ENCODE measurements around the gene RPAP3. TPM values are rescaled to one million over a fixed set of nuclear protein-coding genes. Genes with fewer than 3 reads are reported as not detected.

The RPAP3 gene
- polyA plus RNA-seq, 1 experiment: 28.2 TPM

- DNase-seq (ENCODE audit: low read depth, low spot score): no peak
- Histone ChIP-seq H3K27ac (ENCODE audit: low read depth, low read length) (no peak overlapping the region), H3K9me3 (ENCODE audit: control insufficient read depth, insufficient read depth, low read length) (no peaks in the 10 kb centered on the region), H3K27me3 (ENCODE audit: control insufficient read depth, insufficient read depth, low read length) (peaks cover 26% of the 10 kb centered on the region), H3K4me3 (ENCODE audit: low read depth, low read length) (no peak overlapping the region)
- ChIA-PET POLR2A (no interaction called here), CTCF (interaction anchor here (0.7 kb wide), 1 partner anchor 18 kb away, joined by 3 read pairs; no protein-coding TSS in a partner anchor)
- no peak for TF ChIP-seq CTCF (IDR thresholded peaks at IDR 0.05; ENCODE audit: low read depth, low read length)
Measured at GRCh38 chr12:47748899-47749298, 43.1 kb upstream of the RPAP3 start.

- no peak for TF ChIP-seq CTCF (IDR thresholded peaks at IDR 0.05; ENCODE audit: low read depth, low read length)
- CTCF ChIA-PET: no interaction called here
- POLR2A ChIA-PET: interaction anchor here (0.6 kb wide), 1 partner anchor 693 kb away, joined by 3 read pairs; no protein-coding TSS in a partner anchor
Measured at GRCh38 chr12:47748507-47748828, 42.6 kb upstream of the RPAP3 start.

GRCh38 chr12:47747596-47748506 lies 42.0 kb upstream of the RPAP3 start:
- CTCF ChIA-PET: no interaction called here
- no peak for TF ChIP-seq CTCF (IDR thresholded peaks at IDR 0.05; ENCODE audit: low read depth, low read length)
- POLR2A ChIA-PET: interaction anchor here (0.6 kb wide), 1 partner anchor 693 kb away, joined by 3 read pairs; no protein-coding TSS in a partner anchor
- Histone ChIP-seq H3K27me3 (ENCODE audit: control insufficient read depth, insufficient read depth, low read length) (peaks cover 36% of the 10 kb centered on the region), H3K4me3 (ENCODE audit: low read depth, low read length) (no peak overlapping the region), H3K9me3 (ENCODE audit: control insufficient read depth, insufficient read depth, low read length) (no peaks in the 10 kb centered on the region), H3K27ac (ENCODE audit: low read depth, low read length) (no peak overlapping the region)
- DNase-seq (ENCODE audit: low read depth, low spot score): no peak

More at GRCh38 chr12:47748507-47748828, 42.6 kb upstream of the RPAP3 start:
- Histone ChIP-seq H3K9me3 (ENCODE audit: control insufficient read depth, insufficient read depth, low read length) (no peaks in the 10 kb centered on the region), H3K27me3 (ENCODE audit: control insufficient read depth, insufficient read depth, low read length) (peaks cover 30% of the 10 kb centered on the region), H3K27ac (ENCODE audit: low read depth, low read length) (no peak overlapping the region), H3K4me3 (ENCODE audit: low read depth, low read length) (no peak overlapping the region)
- DNase-seq (ENCODE audit: low read depth, low spot score): no peak

- DNase-seq (ENCODE audit: low read depth, low spot score): no peak
- POLR2A ChIA-PET: no interaction called here
- H3K9me3 ChIP-seq (ENCODE audit: control insufficient read depth, insufficient read depth, low read length): no peaks in the 10 kb centered on the region
- H3K27me3 ChIP-seq (ENCODE audit: control insufficient read depth, insufficient read depth, low read length): peaks cover 36% of the 10 kb centered on the region
- no peak overlapping the region for H3K4me3 ChIP-seq (ENCODE audit: low read depth, low read length)
- CTCF ChIA-PET: interaction anchor here (1.1 kb wide), 1 partner anchor 20 kb away, joined by 3 read pairs; no protein-coding TSS in a partner anchor
- no peak overlapping the region for H3K27ac ChIP-seq (ENCODE audit: low read depth, low read length)
- TF ChIP-seq CTCF (IDR thresholded peaks at IDR 0.05; ENCODE audit: low read depth, low read length): no peak
Measured at GRCh38 chr12:47747126-47747525, 41.3 kb upstream of the RPAP3 start.

GRCh38 chr12:47746523-47746922 lies 40.7 kb upstream of the RPAP3 start:
- Histone ChIP-seq H3K27me3 (ENCODE audit: control insufficient read depth, insufficient read depth, low read length) (peaks cover 36% of the 10 kb centered on the region), H3K4me3 (ENCODE audit: low read depth, low read length) (no peak overlapping the region), H3K27ac (ENCODE audit: low read depth, low read length) (no peak overlapping the region), H3K9me3 (ENCODE audit: control insufficient read depth, insufficient read depth, low read length) (no peaks in the 10 kb centered on the region)
- POLR2A ChIA-PET: no interaction called here
- no peak for TF ChIP-seq CTCF (IDR thresholded peaks at IDR 0.05; ENCODE audit: low read depth, low read length)
- DNase-seq (ENCODE audit: low read depth, low spot score): no peak
- CTCF ChIA-PET: interaction anchor here (1.1 kb wide), 1 partner anchor 21 kb away, joined by 3 read pairs; no protein-coding TSS in a partner anchor

All from AG04450 (cell line).